Tibial nerve (tissue), 4 donors: ENCODE data around the gene RANBP17. TPM values are rescaled to one million over a fixed set of nuclear protein-coding genes. Genes with fewer than 3 reads are reported as not detected.

ENCODE experiments used
- DNase-seq, 2 donors: peaks; one replicate each; pipeline ENCODE4 v3.0.0-alpha.2; 2019; ENCODE audit warnings: low spot score in 2 of 2
- H3K27ac ChIP-seq, 4 donors: fragments of 200-600 bp; sonication (generic) in 3 of 4; one replicate each; pipeline ENCODE4 v1.5.1; 2017 to 2019; ENCODE audit warnings: mild to moderate bottlenecking in 1 of 4
- H3K27me3 ChIP-seq, 2 donors: fragments of 200-600 bp; sonication (generic) in 1 of 2; one replicate each; pipeline versions ENCODE4 v1.5.1 to v1.6.0; 2017 to 2019
- H3K36me3 ChIP-seq, 3 donors: fragments of 200-600 bp; sonication (generic); one replicate each; pipeline ENCODE4 v1.5.1; 2018 to 2019
- H3K4me1 ChIP-seq, 4 donors: fragments of 200-600 bp; sonication (generic) in 3 of 4; one replicate each; pipeline ENCODE4 v1.5.1; 2017 to 2019
- H3K4me3 ChIP-seq, 4 donors: fragments of 200-600 bp; sonication (generic) in 3 of 4; one replicate each; pipeline ENCODE4 v1.5.1; 2017 to 2019; ENCODE audit warnings: mild to moderate bottlenecking in 1 of 4, moderate library complexity in 1 of 4
- H3K9me3 ChIP-seq, 4 donors: fragments of 200-600 bp; sonication (generic) in 3 of 4; one replicate each; pipeline ENCODE4 v1.5.1; 2017 to 2019
- CTCF ChIP-seq, 5 experiments: fragments of 200-600 bp in 3 of 5; fragments of 450-650 bp in 2 of 5; sonication (generic) in 3 of 5; IDR thresholded peaks; one replicate each; pipeline ENCODE4 v1.5.1; 2016 to 2019; ENCODE audit warnings: antibody characterized with exemption in 5 of 5, mild to moderate bottlenecking in 3 of 5, moderate library complexity in 2 of 5
- EP300 ChIP-seq, 2 donors: sonication (generic); formaldehyde crosslinking; IDR thresholded peaks; one replicate each; pipeline ENCODE4 v1.6.1; 2017; ENCODE audit warnings: antibody characterized with exemption in 2 of 2, mild to moderate bottlenecking in 1 of 2
- POLR2A ChIP-seq, 2 donors: fragments of 450-650 bp; IDR thresholded peaks; one replicate each; pipeline ENCODE4 v1.6.1; 2017; ENCODE audit warnings: antibody characterized with exemption in 2 of 2, mild to moderate bottlenecking in 2 of 2, moderate library complexity in 2 of 2
- WGBS, 2 donors: methylation state at CpG; one replicate each; pipeline ENCODE4 v1.1.5; 2018; 5-methylcytosine and 5-hydroxymethylcytosine counted together
- total RNA-seq, 4 donors: library from RNA; depleted of rRNA; stranded (reverse); fragments of >200 nt; gene quantifications; one replicate each; pipeline ENCODE4 v1.1.0, GENCODE V29; 2016

RANBP17 gene
- total RNA-seq, 4 donors from 2014 or later = 10.8 to 34.5 (median 17.6) TPM

GRCh38 chr5:171323806-171324632, 462.2 kb downstream of the RANBP17 start:
- Histone ChIP-seq H3K27me3 (peaks cover 0 to 82% of the 10 kb centered on the region in 2 donors), H3K4me1 (no peaks in the 10 kb centered on the region), H3K27ac (no peak overlapping the region), H3K36me3 (no peaks in the 10 kb centered on the region), H3K9me3 (no peaks in the 10 kb centered on the region), H3K4me3 (no peak overlapping the region)
- TF ChIP-seq CTCF (IDR thresholded peaks at IDR 0.05) (no peak), POLR2A (IDR thresholded peaks at IDR 0.05) (no peak), EP300 (IDR thresholded peaks at IDR 0.05) (no peak)
- no peak for DNase-seq
- 29 to 40% methylated on average over 20 of the region's 20 CpGs for WGBS, 2 donors

GRCh38 chr5:171330021-171330420, 468.2 kb downstream of the RANBP17 start:
- Histone ChIP-seq H3K27me3 (peaks cover 0 to 41% of the 10 kb centered on the region in 2 donors), H3K36me3 (no peaks in the 10 kb centered on the region), H3K4me1 (no peaks in the 10 kb centered on the region), H3K27ac (no peak overlapping the region), H3K4me3 (no peak overlapping the region), H3K9me3 (no peaks in the 10 kb centered on the region)
- no peak for DNase-seq
- TF ChIP-seq EP300 (IDR thresholded peaks at IDR 0.05) (no peak), POLR2A (IDR thresholded peaks at IDR 0.05) (no peak), CTCF (IDR thresholded peaks at IDR 0.05) (no peak)
- WGBS, 2 donors = 68% methylated on average over 8 of the region's 8 CpGs

- Histone ChIP-seq H3K4me1 (peaks cover 0 to 11% (median 0%) of the 10 kb centered on the region in 4 donors), H3K4me3 (no peak overlapping the region), H3K27ac (no peak overlapping the region), H3K9me3 (no peaks in the 10 kb centered on the region), H3K36me3 (no peaks in the 10 kb centered on the region), H3K27me3 (peaks cover 0 to 56% of the 10 kb centered on the region in 2 donors)
- DNase-seq = no peak
- TF ChIP-seq EP300 (IDR thresholded peaks at IDR 0.05) (no peak), POLR2A (IDR thresholded peaks at IDR 0.05) (no peak), CTCF (IDR thresholded peaks at IDR 0.05) (no peak)
- 65 to 66% methylated on average over 6 to 8 of the region's 8 CpGs for WGBS, 2 donors
Observed at GRCh38 chr5:171335616-171336015, 473.8 kb downstream of the RANBP17 start.

GRCh38 chr5:171336521-171337209, 474.8 kb downstream of the RANBP17 start:
- WGBS, 2 donors = 13 to 14% methylated on average over 28 to 31 of the region's 31 CpGs
- peak in 1 of 2 donors; percentile 13 for DNase-seq
- Histone ChIP-seq H3K36me3 (no peaks in the 10 kb centered on the region), H3K4me1 (peaks cover 0 to 11% (median 0%) of the 10 kb centered on the region in 4 donors), H3K9me3 (no peaks in the 10 kb centered on the region), H3K27ac (no peak overlapping the region), H3K4me3 (peak overlapping the region in 2 of 4 donors; percentile 16 to 40), H3K27me3 (peaks cover 0 to 66% of the 10 kb centered on the region in 2 donors)
- peak in 3 of 5 experiments; percentile 26 to 48 (median 30) for TF ChIP-seq CTCF (IDR thresholded peaks at IDR 0.05)
- TF ChIP-seq POLR2A (IDR thresholded peaks at IDR 0.05) = no peak
- no peak for TF ChIP-seq EP300 (IDR thresholded peaks at IDR 0.05)

GRCh38 chr5:171337210-171337569, 475.4 kb downstream of the RANBP17 start:
- H3K27me3 ChIP-seq = peaks cover 0 to 62% of the 10 kb centered on the region in 2 donors

More at GRCh38 chr5:171337210-171337569, 475.4 kb downstream of the RANBP17 start:
- Histone ChIP-seq H3K4me3 (peak overlapping the region in 2 of 4 donors; percentile 16 to 40), H3K9me3 (no peaks in the 10 kb centered on the region), H3K36me3 (no peaks in the 10 kb centered on the region), H3K4me1 (peaks cover 0 to 11% (median 0%) of the 10 kb centered on the region in 4 donors), H3K27ac (no peak overlapping the region)
- no peak for DNase-seq
- 29 to 32% methylated on average over 11 of the region's 11 CpGs for WGBS, 2 donors
- TF ChIP-seq POLR2A (IDR thresholded peaks at IDR 0.05) (no peak), CTCF (IDR thresholded peaks at IDR 0.05) (no peak), EP300 (IDR thresholded peaks at IDR 0.05) (no peak)
